ENCODE data around the gene SFRP4.

The SFRP4 gene

DNA sequence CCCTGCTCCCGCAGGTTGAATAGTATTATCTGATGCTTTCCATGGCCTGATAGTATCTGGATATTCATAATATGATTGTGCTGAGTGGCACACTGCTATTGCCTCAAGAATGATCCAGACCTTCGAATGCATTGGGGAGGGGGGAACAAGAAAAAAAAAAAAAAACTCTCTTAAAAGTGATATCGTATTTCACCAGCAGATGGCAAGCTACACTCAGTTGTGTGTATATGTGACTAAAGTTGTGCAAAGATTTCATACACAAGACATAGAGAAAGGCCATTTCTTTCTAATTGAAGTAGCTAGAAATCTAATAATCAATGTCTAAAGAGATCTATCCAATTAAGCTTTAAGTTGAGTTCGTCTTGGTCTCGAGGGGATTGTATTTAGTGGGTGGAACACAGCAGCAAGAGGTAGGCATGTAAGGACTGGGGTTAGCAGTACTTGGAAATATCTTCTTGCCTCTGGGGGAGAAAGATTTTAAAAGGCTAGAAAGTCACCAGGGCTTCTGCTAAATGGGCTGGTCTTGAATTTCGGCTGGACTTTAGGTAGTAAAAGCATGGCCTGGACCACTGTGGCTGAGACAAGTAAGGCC lies 15.3 kb downstream of the SFRP4 start:
- no peaks in the 10 kb centered on the region for H3K36me3 ChIP-seq (ENCODE audit: insufficient read depth, low read length)
- H3K9ac ChIP-seq (ENCODE audit: low read depth, low read length), result no peak overlapping the region
- peaks cover 4% of the 10 kb centered on the region; the same call in 1 of the 2 replicates for H3K27me3 ChIP-seq (ENCODE audit: insufficient read depth, low read length)
- no peaks in the 10 kb centered on the region for H3K4me1 ChIP-seq (ENCODE audit: insufficient read depth, low read length)
- H3K4me3 ChIP-seq (ENCODE audit: low read length), result no peak overlapping the region
- 45% methylated on average over 5 of the region's 6 CpGs for WGBS
- no peak overlapping the region for H3K27ac ChIP-seq (ENCODE audit: low read depth, low read length)
- no peaks in the 10 kb centered on the region for H3K9me3 ChIP-seq (ENCODE audit: insufficient read depth, low read depth, low read length)

GRCh38 chr7:37899712-37900247 lies 16.8 kb downstream of the SFRP4 start:
- no peaks in the 10 kb centered on the region for H3K9me3 ChIP-seq (ENCODE audit: insufficient read depth, low read depth, low read length)
- no peaks in the 10 kb centered on the region for H3K36me3 ChIP-seq (ENCODE audit: insufficient read depth, low read length)
- no peak overlapping the region for H3K27ac ChIP-seq (ENCODE audit: low read depth, low read length)
- no peaks in the 10 kb centered on the region for H3K4me1 ChIP-seq (ENCODE audit: insufficient read depth, low read length)
- H3K9ac ChIP-seq (ENCODE audit: low read depth, low read length), result no peak overlapping the region
- H3K4me3 ChIP-seq (ENCODE audit: low read length), result no peak overlapping the region
- peaks cover 1% of the 10 kb centered on the region; the same call in 1 of the 2 replicates for H3K27me3 ChIP-seq (ENCODE audit: insufficient read depth, low read length)
- WGBS, result 93% methylated on average over 3 of the region's 3 CpGs

DNA sequence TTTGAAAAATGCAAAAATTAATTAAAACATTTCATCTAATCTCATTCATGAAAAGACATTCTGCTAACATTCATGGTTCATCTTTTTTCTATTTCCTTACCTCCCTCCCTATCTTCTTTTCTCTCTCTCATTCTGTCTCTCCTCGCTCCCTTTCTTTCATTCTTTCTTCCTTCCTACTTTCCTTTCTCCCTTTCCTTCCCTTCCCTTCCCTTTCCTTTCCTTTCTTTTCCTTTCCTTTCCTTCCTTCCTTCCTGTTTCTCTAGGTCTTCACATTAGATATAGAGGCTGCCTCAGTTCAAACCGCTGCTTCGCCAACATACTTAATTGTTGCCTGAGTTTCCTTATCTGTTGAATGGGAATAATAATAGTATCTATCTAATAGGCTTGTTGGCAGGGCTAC lies 21.9 kb downstream of the SFRP4 start:
- Histone ChIP-seq H3K9me3 (ENCODE audit: insufficient read depth, low read depth, low read length) (no peaks in the 10 kb centered on the region), H3K9ac (ENCODE audit: low read depth, low read length) (no peak overlapping the region), H3K27ac (ENCODE audit: low read depth, low read length) (no peak overlapping the region), H3K4me3 (ENCODE audit: low read length) (no peak overlapping the region), H3K4me1 (ENCODE audit: insufficient read depth, low read length) (no peaks in the 10 kb centered on the region), H3K27me3 (ENCODE audit: insufficient read depth, low read length) (no peaks in the 10 kb centered on the region), H3K36me3 (ENCODE audit: insufficient read depth, low read length) (no peaks in the 10 kb centered on the region)
- 96% methylated on average over 3 of the region's 3 CpGs for WGBS

DNA sequence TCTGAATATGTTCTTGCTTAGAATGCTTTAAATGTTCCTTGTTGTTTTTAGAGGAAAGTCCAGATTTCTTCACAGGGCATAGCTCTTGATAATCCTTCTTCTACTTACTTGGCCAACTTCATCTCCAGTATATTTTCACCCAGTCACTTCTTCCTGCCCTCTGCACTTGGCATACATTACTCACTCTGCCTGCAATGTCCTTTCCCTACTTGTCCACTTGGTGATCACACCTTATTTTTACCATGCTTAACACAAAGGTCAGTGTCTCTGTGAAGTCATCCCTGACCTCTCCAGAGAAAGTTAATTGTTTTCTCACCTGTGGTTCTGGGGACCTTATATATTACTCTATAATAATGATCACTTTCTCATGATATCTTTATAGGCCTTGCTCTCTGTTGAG lies 23.3 kb downstream of the SFRP4 start:
- no peaks in the 10 kb centered on the region for H3K9me3 ChIP-seq (ENCODE audit: insufficient read depth, low read depth, low read length)
- no peaks in the 10 kb centered on the region for H3K4me1 ChIP-seq (ENCODE audit: insufficient read depth, low read length)
- H3K4me3 ChIP-seq (ENCODE audit: low read length), result no peak overlapping the region
- H3K9ac ChIP-seq (ENCODE audit: low read depth, low read length), result no peak overlapping the region
- no peaks in the 10 kb centered on the region for H3K27me3 ChIP-seq (ENCODE audit: insufficient read depth, low read length)
- no peak overlapping the region for H3K27ac ChIP-seq (ENCODE audit: low read depth, low read length)
- no peaks in the 10 kb centered on the region for H3K36me3 ChIP-seq (ENCODE audit: insufficient read depth, low read length)

- Histone ChIP-seq H3K27me3 (ENCODE audit: insufficient read depth, low read length) (no peaks in the 10 kb centered on the region), H3K9ac (ENCODE audit: low read depth, low read length) (no peak overlapping the region), H3K27ac (ENCODE audit: low read depth, low read length) (no peak overlapping the region), H3K4me1 (ENCODE audit: insufficient read depth, low read length) (no peaks in the 10 kb centered on the region), H3K4me3 (ENCODE audit: low read length) (no peak overlapping the region), H3K36me3 (ENCODE audit: insufficient read depth, low read length) (no peaks in the 10 kb centered on the region), H3K9me3 (ENCODE audit: insufficient read depth, low read depth, low read length) (no peaks in the 10 kb centered on the region)
- 91% methylated on average over 6 of the region's 6 CpGs for WGBS
Observed at GRCh38 chr7:37882086-37882485, 34.5 kb downstream of the SFRP4 start.
